ENCODE measurements around the gene LRP4. TPM values are rescaled to one million over a fixed set of nuclear protein-coding genes. Genes with fewer than 3 reads are reported as not detected.

Gene LRP4
- total and polyA plus RNA-seq, 2 of the 13 experiments (the other 11 are each of a cell fraction or from before 2014, with no cell fraction given): 4.7 to 13.3 TPM

DNA sequence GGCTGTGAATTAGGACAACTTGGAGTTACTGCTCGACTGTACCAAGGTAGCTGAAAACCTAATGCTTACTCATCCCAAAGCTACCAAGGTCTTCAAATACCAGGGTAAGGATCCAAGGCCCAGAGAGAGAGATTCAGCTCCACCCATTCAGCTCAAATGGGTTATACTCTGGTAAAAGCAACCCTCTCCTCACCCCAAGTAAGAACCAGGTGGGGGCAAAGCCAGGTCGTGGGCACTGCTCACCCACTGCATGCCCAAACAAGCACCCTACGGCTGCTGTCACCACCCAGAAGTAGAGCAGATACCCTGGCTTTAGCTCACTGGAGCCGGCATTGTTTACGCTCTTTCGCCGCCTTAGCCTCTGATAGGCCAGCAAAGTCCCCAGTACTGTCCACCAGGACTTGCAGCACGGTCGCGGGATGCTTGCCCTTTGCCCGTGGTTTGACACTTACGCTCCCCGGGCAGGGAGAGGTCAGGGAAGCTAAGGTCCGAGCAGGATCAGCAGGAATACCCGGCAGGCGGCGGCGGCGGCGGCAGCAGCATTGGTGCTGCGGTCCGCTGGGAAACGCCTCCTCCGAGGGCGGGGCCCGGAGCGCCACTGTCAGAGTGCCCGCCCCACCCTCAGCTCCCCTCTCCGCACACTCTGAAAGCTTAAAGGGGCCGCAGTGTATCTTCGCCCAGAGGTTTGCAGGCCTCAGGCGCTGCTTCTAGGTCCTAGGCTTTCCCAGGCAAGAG lies 91.9 kb downstream of the LRP4 start (continued):
- TF ChIP-seq, protein P1, sequence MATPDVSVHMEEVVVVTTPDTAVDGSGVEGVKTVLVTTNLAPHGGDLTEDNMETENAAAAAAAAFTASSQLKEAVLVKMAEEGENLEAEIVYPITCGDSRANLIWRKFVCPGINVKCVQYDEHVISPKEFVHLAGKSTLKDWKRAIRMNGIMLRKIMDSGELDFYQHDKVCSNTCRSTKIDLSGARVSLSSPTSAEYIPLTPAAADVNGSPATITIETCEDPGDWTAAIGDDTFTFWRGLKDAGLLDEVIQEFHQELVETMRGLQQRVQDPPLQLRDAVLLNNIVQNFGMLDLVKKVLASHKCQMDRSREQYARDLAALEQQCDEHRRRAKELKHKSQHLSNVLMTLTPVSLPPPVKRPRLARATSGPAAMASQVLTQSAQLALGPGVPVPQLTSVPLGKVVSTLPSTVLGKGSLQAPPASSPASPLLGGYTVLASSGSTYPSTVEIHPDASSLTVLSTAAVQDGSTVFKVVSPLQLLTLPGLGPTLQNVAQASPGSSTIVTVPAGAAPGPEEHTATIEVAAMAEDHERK (CRISPR knock-in tag; IDR thresholded peaks at IDR 0.05; ENCODE audit: low read depth): no peak
- TF ChIP-seq, protein P2, sequence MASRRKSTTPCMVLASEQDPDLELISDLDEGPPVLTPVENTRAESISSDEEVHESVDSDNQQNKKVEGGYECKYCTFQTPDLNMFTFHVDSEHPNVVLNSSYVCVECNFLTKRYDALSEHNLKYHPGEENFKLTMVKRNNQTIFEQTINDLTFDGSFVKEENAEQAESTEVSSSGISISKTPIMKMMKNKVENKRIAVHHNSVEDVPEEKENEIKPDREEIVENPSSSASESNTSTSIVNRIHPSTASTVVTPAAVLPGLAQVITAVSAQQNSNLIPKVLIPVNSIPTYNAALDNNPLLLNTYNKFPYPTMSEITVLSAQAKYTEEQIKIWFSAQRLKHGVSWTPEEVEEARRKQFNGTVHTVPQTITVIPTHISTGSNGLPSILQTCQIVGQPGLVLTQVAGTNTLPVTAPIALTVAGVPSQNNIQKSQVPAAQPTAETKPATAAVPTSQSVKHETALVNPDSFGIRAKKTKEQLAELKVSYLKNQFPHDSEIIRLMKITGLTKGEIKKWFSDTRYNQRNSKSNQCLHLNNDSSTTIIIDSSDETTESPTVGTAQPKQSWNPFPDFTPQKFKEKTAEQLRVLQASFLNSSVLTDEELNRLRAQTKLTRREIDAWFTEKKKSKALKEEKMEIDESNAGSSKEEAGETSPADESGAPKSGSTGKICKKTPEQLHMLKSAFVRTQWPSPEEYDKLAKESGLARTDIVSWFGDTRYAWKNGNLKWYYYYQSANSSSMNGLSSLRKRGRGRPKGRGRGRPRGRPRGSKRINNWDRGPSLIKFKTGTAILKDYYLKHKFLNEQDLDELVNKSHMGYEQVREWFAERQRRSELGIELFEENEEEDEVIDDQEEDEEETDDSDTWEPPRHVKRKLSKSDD (CRISPR knock-in tag; IDR thresholded peaks at IDR 0.05; ENCODE audit: low read depth): no peak
- no peak for TF ChIP-seq EEA1 (CRISPR knock-in tag; IDR thresholded peaks at IDR 0.05; ENCODE audit: borderline replicate concordance)
- TF ChIP-seq SOX13 (IDR thresholded peaks at IDR 0.05): no peak
- TF ChIP-seq SOX13 (CRISPR knock-in tag; conservative IDR thresholded peaks at IDR 0.05 in 1 of 2, IDR thresholded peaks at IDR 0.05 in 1 of 2): peak in 1 of 2 experiments; percentile 59; a peak in 2 of 4 replicates
- peak; percentile 72; the same call in 1 of the 2 replicates for TF ChIP-seq NRL (CRISPR knock-in tag; IDR thresholded peaks at IDR 0.05; ENCODE audit: borderline replicate concordance)
- no peak for TF ChIP-seq ZSCAN30 (CRISPR knock-in tag; IDR thresholded peaks at IDR 0.05)
- no peak for TF ChIP-seq ZNF746 (CRISPR knock-in tag; IDR thresholded peaks at IDR 0.05)
- TF ChIP-seq AKAP8 (CRISPR knock-in tag; IDR thresholded peaks at IDR 0.05): 0 out of 2 replicates have a peak, but pooled peaks have one; percentile 68
- TF ChIP-seq ZKSCAN1 (IDR thresholded peaks at IDR 0.05; ENCODE audit: low read length): no peak
- TF ChIP-seq, protein P3, sequence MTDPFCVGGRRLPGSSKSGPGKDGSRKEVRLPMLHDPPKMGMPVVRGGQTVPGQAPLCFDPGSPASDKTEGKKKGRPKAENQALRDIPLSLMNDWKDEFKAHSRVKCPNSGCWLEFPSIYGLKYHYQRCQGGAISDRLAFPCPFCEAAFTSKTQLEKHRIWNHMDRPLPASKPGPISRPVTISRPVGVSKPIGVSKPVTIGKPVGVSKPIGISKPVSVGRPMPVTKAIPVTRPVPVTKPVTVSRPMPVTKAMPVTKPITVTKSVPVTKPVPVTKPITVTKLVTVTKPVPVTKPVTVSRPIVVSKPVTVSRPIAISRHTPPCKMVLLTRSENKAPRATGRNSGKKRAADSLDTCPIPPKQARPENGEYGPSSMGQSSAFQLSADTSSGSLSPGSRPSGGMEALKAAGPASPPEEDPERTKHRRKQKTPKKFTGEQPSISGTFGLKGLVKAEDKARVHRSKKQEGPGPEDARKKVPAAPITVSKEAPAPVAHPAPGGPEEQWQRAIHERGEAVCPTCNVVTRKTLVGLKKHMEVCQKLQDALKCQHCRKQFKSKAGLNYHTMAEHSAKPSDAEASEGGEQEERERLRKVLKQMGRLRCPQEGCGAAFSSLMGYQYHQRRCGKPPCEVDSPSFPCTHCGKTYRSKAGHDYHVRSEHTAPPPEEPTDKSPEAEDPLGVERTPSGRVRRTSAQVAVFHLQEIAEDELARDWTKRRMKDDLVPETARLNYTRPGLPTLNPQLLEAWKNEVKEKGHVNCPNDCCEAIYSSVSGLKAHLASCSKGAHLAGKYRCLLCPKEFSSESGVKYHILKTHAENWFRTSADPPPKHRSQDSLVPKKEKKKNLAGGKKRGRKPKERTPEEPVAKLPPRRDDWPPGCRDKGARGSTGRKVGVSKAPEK (CRISPR knock-in tag; IDR thresholded peaks at IDR 0.05; ENCODE audit: borderline replicate concordance): no peak
- no peak for TF ChIP-seq GATA4 (IDR thresholded peaks at IDR 0.05; ENCODE audit: borderline replicate concordance, low read depth)
- no peak for TF ChIP-seq HOXA9 (CRISPR knock-in tag; IDR thresholded peaks at IDR 0.05; ENCODE audit: borderline replicate concordance)
- no peak for TF ChIP-seq STAT5B (CRISPR knock-in tag; IDR thresholded peaks at IDR 0.05)
- TF ChIP-seq KDM6A (CRISPR knock-in tag; IDR thresholded peaks at IDR 0.05; ENCODE audit: low read depth): peak; percentile 49; the same call in 1 of the 2 replicates
- TF ChIP-seq KAT8 (CRISPR knock-in tag; IDR thresholded peaks at IDR 0.05): peak; percentile 54; the same call in 1 of the 2 replicates
- no peak for TF ChIP-seq NONO (IDR thresholded peaks at IDR 0.05)
- peak; percentile 81 for TF ChIP-seq NONO (CRISPR knock-in tag; conservative IDR thresholded peaks at IDR 0.05)
- no peak for TF ChIP-seq NPAS2 (CRISPR knock-in tag; IDR thresholded peaks at IDR 0.05; ENCODE audit: borderline replicate concordance)
- TF ChIP-seq ESRRA (CRISPR knock-in tag; IDR thresholded peaks at IDR 0.05; ENCODE audit: low read depth): peak; percentile 96
- TF ChIP-seq MIER3 (CRISPR knock-in tag; IDR thresholded peaks at IDR 0.05; ENCODE audit: borderline replicate concordance): peak; percentile 67; the same call in 1 of the 2 replicates
- peak; percentile 76; the same call in 1 of the 2 replicates for TF ChIP-seq KLF11 (CRISPR knock-in tag; IDR thresholded peaks at IDR 0.05)
- no peak for TF ChIP-seq NFIB (CRISPR knock-in tag; IDR thresholded peaks at IDR 0.05; ENCODE audit: borderline replicate concordance)
- TF ChIP-seq ZNF678 (CRISPR knock-in tag; IDR thresholded peaks at IDR 0.05): 0 out of 2 replicates have a peak, but pooled peaks have one; percentile 7
- peak; percentile 74 for TF ChIP-seq GATAD2A (CRISPR knock-in tag; IDR thresholded peaks at IDR 0.05)

All from HepG2 (cell line).